Hepatocyte (in vitro differentiated cells): ENCODE results near the gene LRRC32. TPM values are rescaled to one million over a fixed set of nuclear protein-coding genes. Genes with fewer than 3 reads are reported as not detected.
A peak's percentile ranks its signal among the peaks of the same experiment; 100 is the strongest.

Source experiments
- DNase-seq: peaks from one replicate; pipeline ENCODE4 v3.0.0-alpha.2; 2016; ENCODE audit warnings: low spot score
- H2AFZ ChIP-seq: fragments of 200-600 bp; sonication (generic); 2 replicates; pipeline ENCODE4 v1.6.0; 2016; ENCODE audit warnings: antibody characterized with exemption, mild to moderate bottlenecking
- H3K27ac ChIP-seq: fragments of 200-600 bp; sonication (generic); 2 replicates; pipeline ENCODE4 v1.5.1; 2016; ENCODE audit warnings: mild to moderate bottlenecking
- H3K27me3 ChIP-seq: fragments of 200-600 bp; sonication (generic); 2 replicates; pipeline ENCODE4 v1.6.1; 2016
- H3K36me3 ChIP-seq: fragments of 200-600 bp; sonication (generic); replicated peaks from 2 replicates; pipeline ENCODE4 v1.5.1; 2016; ENCODE audit warnings: low read depth; ENCODE audit not compliant: insufficient read depth
- H3K4me1 ChIP-seq: fragments of 200-600 bp; sonication (generic); 2 replicates; pipeline ENCODE4 v1.5.1; 2016; ENCODE audit warnings: mild to moderate bottlenecking, moderate library complexity; ENCODE audit not compliant: insufficient read depth
- H3K4me2 ChIP-seq: fragments of 200-600 bp; sonication (generic); 2 replicates; pipeline ENCODE4 v1.6.0; 2016
- H3K4me3 ChIP-seq: fragments of 200-600 bp; sonication (generic); 2 replicates; pipeline ENCODE4 v1.5.1; 2016; ENCODE audit warnings: mild to moderate bottlenecking
- H3K79me2 ChIP-seq: fragments of 200-600 bp; sonication (generic); 2 replicates; pipeline ENCODE4 v1.6.0; 2017; ENCODE audit warnings: mild to moderate bottlenecking
- H3K9me2 ChIP-seq: fragments of 200-600 bp; sonication (generic); replicated peaks from 2 replicates; pipeline ENCODE4 v1.6.0; 2017; ENCODE audit warnings: mild to moderate bottlenecking; ENCODE audit not compliant: insufficient read depth
- H3K9me3 ChIP-seq: fragments of 200-600 bp; sonication (generic); 2 replicates; pipeline ENCODE4 v1.5.1; 2016; ENCODE audit warnings: low read depth, mild to moderate bottlenecking
- H4K20me1 ChIP-seq: fragments of 200-600 bp; sonication (generic); 2 replicates; pipeline ENCODE4 v1.6.0; 2016; ENCODE audit warnings: mild to moderate bottlenecking; ENCODE audit not compliant: insufficient read depth, poor library complexity, severe bottlenecking
- EZH2 ChIP-seq: fragments of 200-600 bp; sonication (generic); IDR thresholded peaks from 2 replicates; pipeline ENCODE4 v1.6.1; 2016; ENCODE audit warnings: antibody characterized with exemption, mild to moderate bottlenecking, borderline replicate concordance
- EZH2phosphoT487 ChIP-seq: fragments of 200-600 bp; sonication (generic); IDR thresholded peaks from one replicate; pipeline ENCODE4 v1.6.1; 2018; ENCODE audit warnings: antibody characterized with exemption, mild to moderate bottlenecking, low read depth, moderate library complexity; ENCODE audit not compliant: unreplicated experiment, severe bottlenecking
- WGBS: methylation state at CpG from one replicate; pipeline ENCODE4 v1.1.6; 2016; ENCODE audit warnings: low lambda C conversion rate; ENCODE audit errors: missing lambda C conversion rate; 5-methylcytosine and 5-hydroxymethylcytosine counted together
- polyA plus RNA-seq: library from polyadenylated mRNA; unstranded; fragments of >200 nt; fragmentation: Nextera tagmentation; extraction: Ambion mirVana; gene quantifications from 2 replicates; pipeline ENCODE4 v1.2.1, GENCODE V29; 2016
- total RNA-seq: library from RNA; depleted of rRNA; stranded (reverse); fragments of >200 nt; gene quantifications from 2 replicates; pipeline ENCODE4 v1.2.3, GENCODE V29; 2014
- TF ChIP-seq, protein P1 (sequence below): fragments of 200-600 bp; sonication (generic); IDR thresholded peaks from 2 replicates; pipeline ENCODE4 v1.5.1; 2016; ENCODE audit warnings: antibody characterized with exemption, mild to moderate bottlenecking; ENCODE audit not compliant: poor library complexity

Gene LRRC32
- total and polyA plus RNA-seq, 2 experiments from 2014 or later: 25.5 to 75.2 TPM

DNA sequence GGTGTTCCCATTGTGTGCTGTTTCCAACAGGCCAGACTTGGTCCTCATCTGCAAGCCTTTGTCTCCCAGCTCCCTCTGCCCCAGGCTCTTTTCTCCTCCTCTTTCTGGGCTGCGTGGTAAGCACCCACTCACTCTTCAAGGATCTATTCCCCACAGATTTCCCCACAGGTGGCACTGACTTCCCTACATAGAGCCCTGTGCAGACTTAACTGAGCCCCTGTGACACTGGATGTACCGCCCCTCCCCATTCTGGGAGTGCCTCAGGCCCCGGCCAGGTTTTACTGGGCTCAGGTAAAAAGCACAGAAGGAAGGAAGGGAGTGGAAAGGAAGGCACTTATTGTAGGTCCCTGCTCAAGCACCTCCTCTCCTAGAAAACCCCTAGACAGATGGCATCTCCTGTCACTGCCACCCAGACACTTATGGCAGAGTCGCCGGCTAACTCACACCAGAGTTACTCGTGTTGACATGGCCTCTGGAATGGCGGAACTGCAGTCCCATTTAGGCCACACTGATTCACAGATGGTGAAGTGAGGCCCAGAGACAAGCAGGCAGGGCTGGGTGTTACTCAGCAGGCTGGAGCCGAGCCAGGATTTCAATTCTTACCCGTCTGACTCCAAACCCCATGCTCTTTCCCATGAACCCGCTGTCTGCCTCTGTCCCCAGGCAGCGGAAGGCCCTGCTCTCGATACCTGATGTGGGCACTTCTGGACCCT is 47.2 kb downstream of the LRRC32 start:
- Histone ChIP-seq H3K4me3 (no peak overlapping the region), H3K27ac (peak overlapping the region; percentile 12), H4K20me1 (no peaks in the 10 kb centered on the region), H3K79me2 (no peaks in the 10 kb centered on the region), H3K9me2 (no peaks in the 10 kb centered on the region), H3K27me3 (no peaks in the 10 kb centered on the region), H3K4me2 (no peak overlapping the region), H3K9me3 (no peaks in the 10 kb centered on the region), H2AFZ (no peak overlapping the region), H3K36me3 (no peaks in the 10 kb centered on the region), H3K4me1 (peaks cover 23% of the 10 kb centered on the region)
- TF ChIP-seq, protein P1, sequence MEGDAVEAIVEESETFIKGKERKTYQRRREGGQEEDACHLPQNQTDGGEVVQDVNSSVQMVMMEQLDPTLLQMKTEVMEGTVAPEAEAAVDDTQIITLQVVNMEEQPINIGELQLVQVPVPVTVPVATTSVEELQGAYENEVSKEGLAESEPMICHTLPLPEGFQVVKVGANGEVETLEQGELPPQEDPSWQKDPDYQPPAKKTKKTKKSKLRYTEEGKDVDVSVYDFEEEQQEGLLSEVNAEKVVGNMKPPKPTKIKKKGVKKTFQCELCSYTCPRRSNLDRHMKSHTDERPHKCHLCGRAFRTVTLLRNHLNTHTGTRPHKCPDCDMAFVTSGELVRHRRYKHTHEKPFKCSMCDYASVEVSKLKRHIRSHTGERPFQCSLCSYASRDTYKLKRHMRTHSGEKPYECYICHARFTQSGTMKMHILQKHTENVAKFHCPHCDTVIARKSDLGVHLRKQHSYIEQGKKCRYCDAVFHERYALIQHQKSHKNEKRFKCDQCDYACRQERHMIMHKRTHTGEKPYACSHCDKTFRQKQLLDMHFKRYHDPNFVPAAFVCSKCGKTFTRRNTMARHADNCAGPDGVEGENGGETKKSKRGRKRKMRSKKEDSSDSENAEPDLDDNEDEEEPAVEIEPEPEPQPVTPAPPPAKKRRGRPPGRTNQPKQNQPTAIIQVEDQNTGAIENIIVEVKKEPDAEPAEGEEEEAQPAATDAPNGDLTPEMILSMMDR: no peak
- TF ChIP-seq EZH2phosphoT487: no peak
- no peak for TF ChIP-seq EZH2
- WGBS: 81% methylated on average over 12 of the region's 12 CpGs
- DNase-seq: no peak

DNA sequence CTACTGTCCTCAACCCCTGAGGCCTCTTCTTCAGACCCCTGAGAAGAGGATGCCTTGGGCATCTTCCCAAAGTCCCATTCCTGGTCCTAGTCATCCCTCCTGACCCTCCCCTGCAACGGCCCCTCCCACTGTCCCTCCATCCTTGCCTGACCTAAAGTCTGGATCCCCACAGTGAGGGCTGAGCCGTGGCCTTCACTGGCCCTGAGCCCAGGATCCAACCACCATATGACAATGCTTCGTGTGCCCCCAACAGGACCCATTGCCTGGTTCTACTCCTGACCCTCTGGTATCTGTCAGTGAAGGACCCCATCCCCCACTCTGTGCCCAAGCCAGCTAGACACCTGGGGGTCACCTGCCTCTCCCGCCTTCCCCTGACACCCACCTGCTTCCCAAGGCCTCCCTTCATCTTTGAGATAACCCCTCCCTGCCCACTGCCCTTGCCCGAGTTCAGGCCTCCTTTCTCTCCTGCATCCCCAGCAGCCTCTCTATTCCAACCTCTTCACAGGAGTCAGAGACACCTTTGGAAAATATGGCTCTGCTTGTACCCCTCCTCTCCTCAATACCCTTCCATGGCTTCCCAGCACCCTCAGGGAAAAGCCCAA is 48.0 kb downstream of the LRRC32 start:
- Histone ChIP-seq H3K4me2 (no peak overlapping the region), H2AFZ (no peak overlapping the region), H3K4me3 (no peak overlapping the region), H4K20me1 (no peaks in the 10 kb centered on the region), H3K36me3 (no peaks in the 10 kb centered on the region), H3K27ac (peak overlapping the region; percentile 61), H3K9me3 (no peaks in the 10 kb centered on the region), H3K9me2 (no peaks in the 10 kb centered on the region), H3K79me2 (no peaks in the 10 kb centered on the region), H3K4me1 (peaks cover 23% of the 10 kb centered on the region), H3K27me3 (no peaks in the 10 kb centered on the region)
- 95% methylated on average over 4 of the region's 5 CpGs for WGBS
- TF ChIP-seq, protein P1: no peak
- TF ChIP-seq EZH2 (no peak), EZH2phosphoT487 (no peak)
- no peak for DNase-seq

DNA sequence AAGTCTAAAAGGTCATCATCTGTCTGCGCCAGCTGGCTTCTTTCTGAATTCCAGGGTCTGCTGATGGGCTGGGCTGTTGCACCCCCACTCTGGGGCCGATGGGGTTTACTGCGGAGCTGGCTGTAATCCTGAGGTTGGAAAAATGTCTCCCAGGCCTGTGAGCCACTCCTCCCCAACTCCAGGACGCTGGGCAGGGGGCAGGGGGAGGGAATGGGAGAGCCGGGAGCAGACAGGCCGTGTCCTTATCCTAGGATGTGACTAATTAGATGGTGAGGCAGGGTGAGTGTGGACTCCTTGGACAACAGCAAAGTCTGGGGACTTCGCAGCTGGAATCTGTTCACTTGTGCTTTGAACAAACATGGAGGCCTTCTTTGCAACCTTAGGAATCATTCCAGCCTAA is 48.7 kb downstream of the LRRC32 start:
- H3K27me3 ChIP-seq: no peaks in the 10 kb centered on the region
- no peaks in the 10 kb centered on the region for H4K20me1 ChIP-seq
- H2AFZ ChIP-seq: no peak overlapping the region
- H3K9me3 ChIP-seq: no peaks in the 10 kb centered on the region
- H3K36me3 ChIP-seq: no peaks in the 10 kb centered on the region
- no peak for DNase-seq
- H3K4me1 ChIP-seq: peaks cover 23% of the 10 kb centered on the region
- no peak overlapping the region for H3K4me3 ChIP-seq
- 40% methylated on average over 7 of the region's 7 CpGs for WGBS
- no peaks in the 10 kb centered on the region for H3K9me2 ChIP-seq
- peak overlapping the region; percentile 61 for H3K27ac ChIP-seq
- H3K4me2 ChIP-seq: no peak overlapping the region
- TF ChIP-seq EZH2 (no peak), EZH2phosphoT487 (no peak)
- TF ChIP-seq, protein P1: no peak
- H3K79me2 ChIP-seq: no peaks in the 10 kb centered on the region
